SK-N-MC (cell line): ENCODE measurements around the gene GABRG3.

Experiments used
- EZH2 ChIP-seq: fragments of 200-600 bp; sonication (generic); IDR thresholded peaks from one replicate; pipeline ENCODE4 v1.6.1; 2017; ENCODE audit warnings: antibody characterized with exemption
- POLR2AphosphoS5 ChIP-seq: IDR thresholded peaks from 2 replicates; pipeline ENCODE4 v1.6.1; 2012; ENCODE audit warnings: mild to moderate bottlenecking, low read depth, low read length, borderline replicate concordance

- TF ChIP-seq EZH2 (no peak), POLR2AphosphoS5 (no peak)
These were observed 426.0 kb downstream of the GABRG3 start for GRCh38 chr15:27396996-27397395.
